Hippocampal formation (tissue), 2 donors: Measurements from ENCODE around the gene MX2.

Experiments
- DNase-seq, 2 donors: peaks; one replicate each; lab custom pipeline; 2025; lab: John Stamatoyannopoulos, UW

Gene MX2

DNA sequence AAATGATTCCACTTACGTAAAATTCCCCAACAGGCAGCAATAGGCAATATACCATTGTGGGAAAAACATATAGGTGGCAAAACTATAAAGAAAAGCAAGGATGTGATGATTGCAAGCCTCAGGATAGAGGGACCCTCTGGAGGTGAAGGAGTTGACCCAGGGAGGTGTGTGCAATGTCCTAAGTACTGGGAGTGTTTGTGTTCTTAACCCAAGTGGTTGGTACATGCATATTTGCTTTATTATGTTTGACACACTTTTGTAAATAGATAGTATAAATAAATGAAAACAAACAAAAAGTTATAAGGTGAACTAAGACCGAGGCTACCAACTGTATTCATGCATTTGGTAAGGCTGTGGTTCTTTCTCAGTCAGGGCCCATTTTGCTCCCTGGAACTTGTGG lies 71.7 kb downstream of the MX2 start:
- DNase-seq = no peak

DNA sequence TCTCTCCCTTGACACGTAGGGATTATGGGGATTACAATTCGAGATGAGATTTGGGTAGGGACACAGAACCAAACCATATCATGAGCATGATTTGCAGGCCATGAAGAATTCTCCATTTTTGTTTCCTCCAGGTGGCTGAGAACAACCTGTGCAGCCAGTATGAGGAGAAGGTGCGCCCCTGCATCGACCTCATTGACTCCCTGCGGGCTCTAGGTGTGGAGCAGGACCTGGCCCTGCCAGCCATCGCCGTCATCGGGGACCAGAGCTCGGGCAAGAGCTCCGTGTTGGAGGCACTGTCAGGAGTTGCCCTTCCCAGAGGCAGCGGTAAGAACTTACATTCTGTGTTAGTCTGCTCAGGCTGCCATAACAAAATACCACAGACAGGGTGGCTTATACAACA lies 73.9 kb downstream of the MX2 start:
- no peak for DNase-seq

DNA sequence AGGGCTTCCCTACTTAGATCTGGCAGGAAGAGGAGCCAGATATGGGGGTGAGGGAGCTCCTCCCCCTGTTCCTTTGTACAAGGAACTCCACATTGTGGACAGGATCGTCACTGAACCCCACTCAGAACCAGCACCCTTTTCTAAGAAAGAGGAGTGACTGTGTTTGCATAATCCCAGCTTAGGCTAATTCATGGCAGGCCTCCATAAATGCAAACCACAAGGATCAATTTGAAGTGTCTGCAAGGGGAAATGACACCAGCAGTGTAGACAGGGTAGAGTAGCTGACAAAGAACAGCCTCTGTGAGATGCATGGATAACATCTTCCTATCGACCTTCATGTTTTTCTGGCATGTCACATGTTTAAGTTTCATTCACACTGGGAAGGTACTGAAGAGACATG lies 75.9 kb downstream of the MX2 start:
- DNase-seq = no peak

DNA sequence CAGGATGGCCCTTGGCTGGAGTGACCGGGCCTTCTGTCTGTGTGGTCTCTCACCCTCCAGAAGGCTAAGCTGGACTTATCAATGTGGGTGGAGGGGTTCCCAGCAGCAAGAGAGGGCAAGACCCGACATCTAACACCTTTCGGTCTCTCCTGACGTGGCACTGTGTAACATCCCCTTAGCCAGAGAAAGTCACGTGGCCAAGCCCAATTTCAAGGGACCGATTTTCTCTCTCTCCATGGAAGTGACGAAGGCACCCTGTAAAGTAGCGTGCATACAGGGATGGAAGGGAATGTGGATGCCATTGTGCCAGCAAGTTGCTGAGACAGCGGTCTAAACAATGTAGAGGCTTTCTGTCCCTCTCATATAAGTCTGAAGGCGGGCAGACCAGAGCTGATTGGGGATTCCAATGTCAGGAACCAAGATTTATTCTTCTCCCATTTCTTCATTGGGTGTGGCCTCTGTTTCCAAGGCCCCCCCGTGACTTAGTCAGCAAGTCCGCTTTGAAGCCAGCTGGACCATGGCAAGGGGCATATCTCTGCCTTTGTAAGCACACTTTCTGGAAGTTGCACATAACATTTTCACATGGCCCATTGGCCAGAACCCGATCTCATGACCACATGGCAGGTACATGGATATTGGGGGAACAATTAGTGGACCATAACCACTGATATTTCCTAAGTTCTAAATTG lies 76.7 kb downstream of the MX2 start:
- DNase-seq = no peak

DNA sequence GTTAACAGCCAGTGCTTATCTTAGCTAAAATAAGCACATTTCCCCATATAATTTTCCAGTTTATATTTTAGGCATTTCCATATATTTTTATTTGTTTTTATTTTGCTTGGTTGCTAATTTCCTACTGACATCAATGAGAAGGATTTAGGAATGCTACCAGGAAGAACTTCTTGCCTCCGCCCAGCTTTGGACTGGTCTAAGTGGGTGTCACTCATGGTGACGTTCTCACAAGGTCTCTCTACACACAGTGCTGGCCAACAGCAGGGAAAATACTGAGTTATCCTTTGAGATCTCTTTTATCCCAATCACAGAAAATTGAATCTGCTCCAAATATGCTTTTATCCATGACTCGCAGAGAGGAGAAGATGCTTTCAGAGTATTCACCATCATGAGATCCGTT lies 77.4 kb downstream of the MX2 start:
- DNase-seq = no peak

DNA sequence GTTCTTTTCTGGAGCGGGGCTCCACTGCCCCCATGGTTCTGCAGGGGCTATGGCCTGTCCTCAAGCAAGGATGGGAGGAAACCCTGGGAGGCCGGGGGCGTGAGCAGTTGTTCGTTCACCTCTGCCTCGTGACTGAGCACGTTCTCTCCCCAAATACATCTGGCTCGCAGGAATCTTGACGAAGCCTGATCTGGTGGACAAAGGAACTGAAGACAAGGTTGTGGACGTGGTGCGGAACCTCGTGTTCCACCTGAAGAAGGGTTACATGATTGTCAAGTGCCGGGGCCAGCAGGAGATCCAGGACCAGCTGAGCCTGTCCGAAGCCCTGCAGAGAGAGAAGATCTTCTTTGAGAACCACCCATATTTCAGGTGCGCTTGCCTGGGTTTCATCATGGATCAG lies 79.7 kb downstream of the MX2 start:
- no peak for DNase-seq

DNA sequence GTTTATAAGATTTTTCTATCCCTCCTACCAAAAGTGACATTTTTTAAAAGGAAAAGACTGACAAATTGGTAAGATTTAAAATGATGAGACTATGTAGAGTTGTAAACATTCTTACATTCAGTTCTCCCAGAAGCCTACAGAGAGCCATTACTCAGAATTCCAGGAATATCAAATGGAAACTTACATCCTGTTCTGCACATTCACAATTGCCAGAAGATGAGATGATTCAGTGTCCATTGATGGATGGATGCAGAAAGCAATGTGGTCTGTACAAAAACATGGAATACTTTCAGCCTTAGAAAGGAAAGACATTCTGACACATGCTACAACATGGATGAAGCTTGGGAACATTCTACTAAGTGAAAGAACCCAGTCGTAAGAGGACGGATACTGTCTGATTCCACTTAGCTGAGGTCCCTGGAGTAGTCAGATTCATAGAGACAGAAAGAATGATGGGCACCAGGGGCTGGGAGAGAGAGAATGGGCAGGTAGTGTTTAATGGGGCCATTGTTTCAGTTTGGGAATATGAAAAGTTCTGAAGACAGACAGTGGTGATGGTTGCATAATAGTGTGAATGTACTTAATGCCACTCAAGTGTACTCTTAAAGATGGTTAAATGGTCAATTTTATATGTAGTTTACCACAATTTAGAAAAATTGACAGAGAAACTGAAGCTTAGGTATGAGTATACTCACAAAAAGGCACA lies 80.8 kb downstream of the MX2 start:
- DNase-seq = no peak

DNA sequence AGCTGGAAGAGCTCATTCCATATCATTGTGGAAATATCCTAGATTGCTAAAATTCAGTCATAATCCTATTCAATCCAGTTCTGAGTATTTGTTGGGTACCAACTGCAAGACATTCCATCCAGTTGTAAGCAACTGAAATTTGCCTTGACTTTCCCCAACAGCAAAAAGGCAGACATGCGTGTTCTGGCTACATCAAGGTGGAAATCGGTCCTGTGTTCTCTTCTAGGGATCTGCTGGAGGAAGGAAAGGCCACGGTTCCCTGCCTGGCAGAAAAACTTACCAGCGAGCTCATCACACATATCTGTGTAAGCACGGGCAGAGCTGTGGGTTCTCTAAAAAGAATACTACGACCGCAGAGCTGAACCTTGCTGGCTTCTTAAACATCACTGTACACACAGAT lies 81.7 kb downstream of the MX2 start:
- DNase-seq = no peak

DNA sequence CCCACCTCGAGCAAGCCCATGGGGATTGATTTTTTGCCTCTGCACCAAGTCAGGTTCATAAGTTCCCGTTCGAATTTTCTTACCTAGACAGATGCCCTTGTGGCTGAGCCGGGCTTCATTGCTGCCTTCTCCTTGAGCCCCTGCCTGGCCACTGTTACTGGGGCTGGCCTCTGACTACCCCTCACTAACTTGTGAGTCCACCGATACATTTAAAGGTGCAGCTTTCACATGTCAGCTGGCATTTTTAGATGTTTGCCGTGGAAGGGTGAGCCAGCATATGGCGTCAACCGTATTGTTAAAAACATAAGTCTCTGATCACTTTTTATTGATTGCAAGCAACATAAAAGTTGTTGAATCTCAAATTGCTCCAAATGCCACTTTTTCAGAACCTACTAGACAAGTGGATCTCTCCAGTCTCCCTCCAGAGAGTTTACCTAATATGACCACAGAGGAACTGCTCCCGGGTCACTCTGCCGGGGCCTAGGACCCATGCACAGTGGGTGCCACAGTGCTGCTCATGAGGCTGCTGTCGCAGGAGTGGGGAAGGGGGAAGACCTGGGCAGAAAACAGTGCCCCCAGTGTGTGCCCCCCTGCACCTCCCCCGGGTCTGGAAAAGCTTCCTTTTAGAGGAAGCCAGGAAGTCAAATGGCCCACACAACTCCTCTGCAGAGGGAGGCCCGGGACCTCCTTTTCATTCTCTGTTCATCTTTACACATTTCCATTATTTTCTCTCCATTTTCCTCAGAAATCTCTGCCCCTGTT lies 83.1 kb downstream of the MX2 start:
- no peak for DNase-seq

DNA sequence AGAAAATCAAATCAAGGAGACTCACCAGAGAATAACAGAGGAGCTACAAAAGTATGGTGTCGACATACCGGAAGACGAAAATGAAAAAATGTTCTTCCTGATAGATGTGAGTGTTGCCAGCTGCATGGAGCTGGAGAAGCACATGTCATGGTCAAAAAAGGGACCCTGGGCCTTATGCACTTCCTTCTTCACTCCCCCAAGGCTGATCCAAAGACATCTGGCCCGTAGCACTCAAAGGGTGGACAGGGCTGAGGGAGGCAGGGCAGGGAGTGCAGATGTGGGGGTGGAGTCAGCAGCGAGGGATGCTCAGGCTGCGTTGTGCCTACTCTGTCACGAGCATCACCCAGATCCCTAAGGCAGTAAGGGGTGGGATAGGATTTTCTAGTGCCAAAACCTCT lies 83.6 kb downstream of the MX2 start:
- no peak for DNase-seq

DNA sequence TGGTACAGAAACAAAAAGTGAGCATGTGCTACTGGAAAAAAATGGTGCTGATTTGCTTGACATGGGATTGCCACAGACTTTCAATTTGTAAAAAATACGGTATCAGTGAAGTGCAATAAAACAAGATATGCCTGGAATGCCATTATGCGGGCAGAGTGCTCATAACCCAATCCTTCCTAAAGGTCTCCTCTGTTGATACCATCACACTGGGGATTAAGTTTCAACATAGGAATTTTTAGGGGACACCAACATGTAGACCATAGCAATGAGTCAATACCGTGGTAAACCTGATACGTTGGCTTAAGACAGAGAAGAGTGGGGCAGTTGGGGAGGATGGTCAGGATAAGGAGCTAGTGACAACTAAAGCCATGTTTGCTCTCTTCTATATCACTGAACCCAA lies 84.8 kb downstream of the MX2 start:
- no peak for DNase-seq

DNA sequence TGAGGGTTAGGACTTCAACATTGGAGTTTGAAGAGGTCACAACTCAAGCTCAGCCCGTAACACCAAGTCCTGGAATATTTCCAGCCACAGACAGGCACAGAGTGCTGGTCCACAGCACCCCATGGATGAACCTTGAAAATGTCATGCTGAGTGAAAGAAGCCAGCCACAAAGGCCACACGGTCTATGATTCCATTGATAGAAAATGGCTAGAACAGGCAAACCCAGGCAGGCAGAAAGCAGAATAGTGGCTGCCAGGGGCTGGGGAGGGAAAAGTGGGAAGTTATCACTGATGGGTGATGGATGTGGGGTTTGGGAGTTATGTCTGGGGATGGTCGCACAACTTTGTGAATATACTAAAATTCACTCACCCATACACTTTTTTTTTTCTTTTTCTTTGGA lies 85.5 kb downstream of the MX2 start:
- no peak for DNase-seq

DNA sequence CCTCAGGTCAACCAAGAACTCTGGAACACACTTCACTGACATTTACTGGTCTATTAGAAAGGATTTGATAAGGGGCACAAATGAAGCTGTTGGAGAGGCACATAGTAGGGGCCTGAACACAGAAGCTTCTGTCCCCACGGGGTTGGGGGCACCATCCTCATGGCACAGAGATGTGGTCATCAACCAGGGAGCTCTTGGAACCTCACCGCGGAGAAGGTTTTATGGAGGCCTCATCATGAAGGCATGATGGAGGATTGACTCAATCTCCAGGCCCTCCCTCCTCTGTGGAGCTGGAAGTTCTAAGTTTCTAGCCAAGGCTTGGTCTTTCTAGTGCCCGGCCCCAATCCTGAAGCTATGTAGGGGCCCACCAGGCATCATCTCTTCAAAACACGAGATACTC lies 87.8 kb downstream of the MX2 start:
- no peak for DNase-seq

DNA sequence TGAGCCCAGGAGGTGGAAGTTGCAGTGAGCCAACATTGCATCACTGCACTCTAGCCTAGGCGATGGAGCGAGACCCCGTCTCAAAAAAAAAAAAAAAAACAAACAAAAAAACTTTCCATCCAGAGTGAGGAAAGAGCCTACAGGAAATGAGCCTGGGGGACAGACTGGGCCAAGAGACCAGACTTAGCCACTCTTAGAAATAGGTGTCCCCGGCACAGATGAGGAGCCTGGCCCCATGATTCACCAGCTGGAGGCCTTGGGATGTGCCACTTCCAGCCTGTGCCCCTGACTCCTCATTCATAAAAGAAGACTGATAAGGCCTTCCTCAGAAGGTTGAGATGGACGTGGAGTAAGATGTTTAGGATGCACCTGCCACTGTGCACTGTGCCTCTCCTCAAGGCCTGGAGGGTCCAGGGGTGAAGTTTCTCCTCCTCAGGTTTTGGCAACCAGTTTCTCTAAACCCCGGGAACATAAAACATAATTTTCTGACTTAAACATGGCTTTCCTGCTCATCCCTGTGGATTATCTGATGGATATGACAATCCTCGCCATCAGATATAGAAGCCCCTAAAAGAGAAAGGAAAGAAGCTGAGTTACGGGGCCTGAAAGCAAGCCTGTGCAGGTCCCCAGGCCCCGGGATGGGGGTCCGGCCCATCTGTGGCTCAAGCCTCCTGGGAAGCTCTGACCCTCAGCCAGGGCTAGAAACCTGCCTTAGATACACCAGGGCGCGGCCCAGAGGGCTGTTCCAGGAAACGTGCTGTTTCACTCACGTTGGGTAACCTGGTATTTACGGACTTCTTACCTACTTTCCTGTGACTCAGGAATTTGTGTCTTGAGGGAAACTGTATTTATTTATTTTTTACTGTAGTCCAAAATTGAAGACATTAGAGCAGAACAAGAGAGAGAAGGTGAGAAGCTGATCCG lies 90.2 kb downstream of the MX2 start:
- no peak for DNase-seq

DNA sequence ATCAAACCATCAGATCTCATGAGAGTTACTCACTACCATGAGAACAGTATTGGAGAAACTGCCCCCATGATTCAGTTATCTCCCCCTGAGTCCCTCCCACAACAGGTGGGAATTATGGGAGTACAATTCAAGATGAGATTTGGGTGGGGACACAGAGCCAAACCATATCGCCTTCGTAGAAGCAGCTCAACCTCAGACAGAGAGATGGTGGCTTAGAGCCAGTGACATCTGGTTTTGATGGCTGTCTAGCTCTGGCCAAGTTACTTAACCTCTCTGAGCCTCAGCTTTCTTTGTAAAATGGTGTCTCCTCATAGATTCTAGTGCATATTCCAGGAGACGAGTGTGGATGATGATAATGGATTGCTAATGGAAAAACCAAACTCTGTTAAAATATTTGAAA lies 91.4 kb downstream of the MX2 start:
- DNase-seq = no peak

DNA sequence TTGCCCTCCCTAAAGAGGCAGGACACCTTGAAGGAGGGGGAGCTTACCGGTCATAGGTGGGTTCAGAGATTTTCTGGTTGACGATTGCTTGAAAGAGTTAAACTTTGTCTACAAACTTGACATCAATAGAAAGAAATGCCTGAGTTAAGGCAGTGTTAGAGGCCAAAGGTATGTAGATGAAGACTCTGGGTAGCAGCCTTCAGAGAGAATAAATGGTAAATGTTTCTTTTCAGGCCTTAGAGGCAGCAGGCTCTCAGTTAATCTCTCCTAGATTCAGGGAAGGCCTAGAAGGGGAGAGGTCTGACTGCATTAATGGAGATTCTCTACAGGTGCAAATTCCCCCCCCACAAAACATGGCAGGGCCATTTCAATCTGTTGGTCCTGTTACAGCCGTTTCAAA lies 91.9 kb downstream of the MX2 start:
- DNase-seq = no peak

DNA sequence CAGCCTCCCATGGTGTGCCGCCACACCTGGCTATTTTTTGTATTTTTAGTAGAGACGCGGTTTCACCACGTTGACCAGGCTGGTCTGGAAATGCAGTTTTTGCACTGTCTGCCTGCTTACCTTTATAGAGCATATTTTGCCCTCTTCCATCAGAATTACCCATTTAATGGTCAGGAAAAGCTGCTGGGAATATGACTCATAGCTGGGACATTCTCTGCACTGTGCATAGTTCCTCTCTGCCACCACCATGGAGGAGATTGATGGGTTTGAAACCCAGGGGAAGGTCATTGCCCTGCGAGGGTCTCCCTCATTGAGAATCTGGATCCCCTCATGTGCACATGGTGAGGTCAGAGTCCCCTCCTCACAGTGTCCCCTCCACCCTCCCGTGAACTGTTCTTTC lies 96.3 kb downstream of the MX2 start:
- no peak for DNase-seq

DNA sequence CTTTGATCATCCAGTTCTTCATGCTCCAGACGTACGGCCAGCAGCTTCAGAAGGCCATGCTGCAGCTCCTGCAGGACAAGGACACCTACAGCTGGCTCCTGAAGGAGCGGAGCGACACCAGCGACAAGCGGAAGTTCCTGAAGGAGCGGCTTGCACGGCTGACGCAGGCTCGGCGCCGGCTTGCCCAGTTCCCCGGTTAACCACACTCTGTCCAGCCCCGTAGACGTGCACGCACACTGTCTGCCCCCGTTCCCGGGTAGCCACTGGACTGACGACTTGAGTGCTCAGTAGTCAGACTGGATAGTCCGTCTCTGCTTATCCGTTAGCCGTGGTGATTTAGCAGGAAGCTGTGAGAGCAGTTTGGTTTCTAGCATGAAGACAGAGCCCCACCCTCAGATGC lies 96.7 kb downstream of the MX2 start:
- no peak for DNase-seq
